ENCODE data around the gene SLC25A28.

DNA sequence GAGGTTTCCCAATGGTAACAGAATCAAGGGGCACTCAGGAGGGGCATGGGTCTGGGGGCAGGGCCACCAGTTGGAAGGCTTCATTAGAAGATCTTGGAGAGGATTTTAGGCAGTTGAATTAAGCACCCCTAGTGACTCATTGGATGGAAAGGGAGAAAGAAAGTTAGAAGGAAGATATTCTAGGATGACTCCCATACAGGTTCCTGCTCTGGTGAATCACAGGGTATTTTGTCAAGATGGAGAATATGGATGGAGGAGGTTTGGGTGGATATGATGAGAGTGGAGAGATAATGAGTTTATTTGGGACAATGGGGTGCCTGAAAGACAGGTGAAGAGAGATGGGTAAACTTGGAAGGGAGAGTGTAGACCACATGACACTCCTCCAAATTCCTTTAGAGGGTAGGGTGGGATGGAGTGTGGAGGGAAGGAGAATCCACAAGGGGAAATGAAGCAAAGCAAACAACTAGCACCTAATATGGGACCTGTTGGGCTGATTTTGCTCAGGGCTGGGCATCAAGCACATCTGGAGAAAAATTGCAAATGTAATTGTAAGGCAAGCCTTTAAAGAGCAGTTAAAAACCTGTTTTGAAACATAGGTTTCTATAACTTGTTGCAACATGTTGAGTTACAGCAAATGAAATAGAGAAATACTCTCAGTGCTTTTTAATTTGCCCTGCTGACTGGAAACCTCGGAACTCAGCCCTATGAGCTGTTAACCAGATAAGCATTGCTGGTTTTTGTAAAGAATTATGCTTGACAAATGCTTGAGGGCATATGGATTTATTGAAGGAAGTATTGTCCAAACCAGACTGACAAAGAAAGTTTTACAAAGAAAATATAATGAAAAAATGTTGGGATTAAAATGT lies 36.2 kb upstream of the SLC25A28 start:
- TF ChIP-seq CTCF (conservative IDR thresholded peaks at IDR 0.05; ENCODE audit: low read depth, low read length) (no peak), EZH2 (IDR thresholded peaks at IDR 0.05; ENCODE audit: borderline replicate concordance, low read depth, low read length, poor library complexity, severe bottlenecking) (no peak)

Measured in A673 (cell line).